PC-3 (cell line): ENCODE data around the gene CFAP299.

Source experiments
- EZH2 ChIP-seq: fragments of 300-600 bp; sonication (generic); IDR thresholded peaks from one replicate; pipeline ENCODE4 v1.6.1; 2017; ENCODE audit warnings: antibody characterized with exemption, mild to moderate bottlenecking, low read length; ENCODE audit not compliant: unreplicated experiment
- TF ChIP-seq, protein P1 (sequence below): fragments of 300-600 bp; sonication (generic); conservative IDR thresholded peaks from 2 replicates; pipeline ENCODE4 v1.5.1; 2017; ENCODE audit warnings: antibody characterized with exemption, low read depth, mild to moderate bottlenecking, low read length

DNA sequence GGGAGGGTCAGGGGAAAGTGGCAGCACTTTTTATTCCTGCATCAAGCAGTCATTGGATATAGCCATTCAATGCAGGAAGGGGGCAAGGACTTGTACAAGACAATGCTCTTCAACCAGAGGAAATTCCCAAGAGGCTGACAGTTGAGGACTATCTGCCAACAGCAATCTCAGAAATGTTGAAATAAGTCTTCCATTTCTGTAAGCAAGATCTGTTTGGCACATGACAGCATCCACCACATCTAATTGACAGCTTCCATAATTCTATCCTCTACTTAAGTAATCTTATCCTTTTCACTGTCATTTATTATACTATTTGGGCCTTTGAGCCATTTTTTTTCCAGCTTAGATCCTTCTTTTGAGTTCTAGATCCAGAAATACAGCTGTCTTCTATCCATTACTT lies 110.7 kb downstream of the CFAP299 start:
- TF ChIP-seq, protein P1, sequence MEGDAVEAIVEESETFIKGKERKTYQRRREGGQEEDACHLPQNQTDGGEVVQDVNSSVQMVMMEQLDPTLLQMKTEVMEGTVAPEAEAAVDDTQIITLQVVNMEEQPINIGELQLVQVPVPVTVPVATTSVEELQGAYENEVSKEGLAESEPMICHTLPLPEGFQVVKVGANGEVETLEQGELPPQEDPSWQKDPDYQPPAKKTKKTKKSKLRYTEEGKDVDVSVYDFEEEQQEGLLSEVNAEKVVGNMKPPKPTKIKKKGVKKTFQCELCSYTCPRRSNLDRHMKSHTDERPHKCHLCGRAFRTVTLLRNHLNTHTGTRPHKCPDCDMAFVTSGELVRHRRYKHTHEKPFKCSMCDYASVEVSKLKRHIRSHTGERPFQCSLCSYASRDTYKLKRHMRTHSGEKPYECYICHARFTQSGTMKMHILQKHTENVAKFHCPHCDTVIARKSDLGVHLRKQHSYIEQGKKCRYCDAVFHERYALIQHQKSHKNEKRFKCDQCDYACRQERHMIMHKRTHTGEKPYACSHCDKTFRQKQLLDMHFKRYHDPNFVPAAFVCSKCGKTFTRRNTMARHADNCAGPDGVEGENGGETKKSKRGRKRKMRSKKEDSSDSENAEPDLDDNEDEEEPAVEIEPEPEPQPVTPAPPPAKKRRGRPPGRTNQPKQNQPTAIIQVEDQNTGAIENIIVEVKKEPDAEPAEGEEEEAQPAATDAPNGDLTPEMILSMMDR = no peak
- no peak for TF ChIP-seq EZH2
